Measurements from ENCODE around the gene CBFA2T3. TPM values are rescaled to one million over a fixed set of nuclear protein-coding genes. Genes with fewer than 3 reads are reported as not detected.

CBFA2T3 gene
- total RNA-seq, 1 experiment from 2014 or later = 2.1 TPM

GRCh38 chr16:88978608-88979346, 1.8 kb upstream of the CBFA2T3 start:
- peaks cover 17% of the 10 kb centered on the region for H3K27me3 Mint-ChIP-seq (ENCODE audit: insufficient read depth, unreplicated experiment)
- Histone ChIP-seq H3K4me1 (no peaks in the 10 kb centered on the region), H3K36me3 (ENCODE audit: control insufficient read depth, insufficient read depth, low read length) (no peaks in the 10 kb centered on the region), H3K4me3 (ENCODE audit: low read depth, low read length) (no peak overlapping the region), H3K9me3 (no peaks in the 10 kb centered on the region), H3K27me3 (replicated peaks; ENCODE audit: control insufficient read depth, insufficient read depth, low read length) (no peaks in the 10 kb centered on the region; the same call in 1 of the 2 replicates)
- H3K9me3 Mint-ChIP-seq (ENCODE audit: unreplicated experiment) = no peaks in the 10 kb centered on the region
- ChIA-PET CTCF (no interaction called here), POLR2A (no interaction called here)
- H3K36me3 Mint-ChIP-seq (ENCODE audit: insufficient read depth, unreplicated experiment) = no peaks in the 10 kb centered on the region
- H3K4me3 Mint-ChIP-seq (ENCODE audit: unreplicated experiment) = no peak overlapping the region
- no peak for TF ChIP-seq CTCF (IDR thresholded peaks at IDR 0.05; ENCODE audit: insufficient read depth in 1 of 2, low read depth in 1 of 2, low read length in 1 of 2, severe bottlenecking in 1 of 2, unreplicated experiment in 1 of 2)
- H3K4me1 Mint-ChIP-seq (ENCODE audit: low read depth, unreplicated experiment) = no peaks in the 10 kb centered on the region
- no TSS peak for BruUV-seq (replicated peaks)
- H3K27ac Mint-ChIP-seq (ENCODE audit: unreplicated experiment) = no peak overlapping the region
- no peak for DNase-seq
- intact Hi-C loops (cut with micrococcal nuclease; ENCODE audit: unreplicated experiment) = no loop called here

- POLR2A ChIA-PET = no interaction called here
- no peaks in the 10 kb centered on the region; the same call in 1 of the 2 replicates for H3K27me3 ChIP-seq (replicated peaks; ENCODE audit: control insufficient read depth, insufficient read depth, low read length)
Measured at GRCh38 chr16:88977812-88978607, 1.0 kb upstream of the CBFA2T3 start.

More at GRCh38 chr16:88977812-88978607, 1.0 kb upstream of the CBFA2T3 start:
- Mint-ChIP-seq H3K9me3 (ENCODE audit: unreplicated experiment) (no peaks in the 10 kb centered on the region), H3K27ac (ENCODE audit: unreplicated experiment) (no peak overlapping the region), H3K4me3 (ENCODE audit: unreplicated experiment) (no peak overlapping the region), H3K4me1 (ENCODE audit: low read depth, unreplicated experiment) (no peaks in the 10 kb centered on the region), H3K27me3 (ENCODE audit: insufficient read depth, unreplicated experiment) (peaks cover 22% of the 10 kb centered on the region), H3K36me3 (ENCODE audit: insufficient read depth, unreplicated experiment) (no peaks in the 10 kb centered on the region)
- Histone ChIP-seq H3K9me3 (no peaks in the 10 kb centered on the region), H3K4me1 (no peaks in the 10 kb centered on the region), H3K36me3 (ENCODE audit: control insufficient read depth, insufficient read depth, low read length) (no peaks in the 10 kb centered on the region), H3K4me3 (ENCODE audit: low read depth, low read length) (no peak overlapping the region)
- no peak for DNase-seq
- intact Hi-C loops (cut with micrococcal nuclease; ENCODE audit: unreplicated experiment) = no loop called here
- BruUV-seq (replicated peaks) = no TSS peak
- CTCF ChIA-PET = interaction anchor here (0.9 kb wide), 1 partner anchor 241 kb away, joined by 3 read pairs; no protein-coding TSS in a partner anchor
- TF ChIP-seq CTCF (IDR thresholded peaks at IDR 0.05; ENCODE audit: insufficient read depth in 1 of 2, low read depth in 1 of 2, low read length in 1 of 2, severe bottlenecking in 1 of 2, unreplicated experiment in 1 of 2) = no peak

All from Caco-2 (cell line).